Stimulated activated CD8-positive, alpha-beta memory T cell treated with anti-CD3 and anti-CD28 coated beads, Interleukin-12 subunit alpha, Interleukin-12 subunit beta, amount 100 ng/mL, for 1 hour (primary cell): ENCODE measurements around the gene IWS1.
"Not testable (repeated sequence)": the region's sequence is repeated elsewhere in the genome, so short reads cannot be mapped to it uniquely, and the experiment has no call there.

Experiments used
- DNase-seq: peaks from one replicate; pipeline ENCODE4 v3.0.0-alpha.2; 2020; ENCODE audit warnings: low read depth

Gene IWS1

DNA sequence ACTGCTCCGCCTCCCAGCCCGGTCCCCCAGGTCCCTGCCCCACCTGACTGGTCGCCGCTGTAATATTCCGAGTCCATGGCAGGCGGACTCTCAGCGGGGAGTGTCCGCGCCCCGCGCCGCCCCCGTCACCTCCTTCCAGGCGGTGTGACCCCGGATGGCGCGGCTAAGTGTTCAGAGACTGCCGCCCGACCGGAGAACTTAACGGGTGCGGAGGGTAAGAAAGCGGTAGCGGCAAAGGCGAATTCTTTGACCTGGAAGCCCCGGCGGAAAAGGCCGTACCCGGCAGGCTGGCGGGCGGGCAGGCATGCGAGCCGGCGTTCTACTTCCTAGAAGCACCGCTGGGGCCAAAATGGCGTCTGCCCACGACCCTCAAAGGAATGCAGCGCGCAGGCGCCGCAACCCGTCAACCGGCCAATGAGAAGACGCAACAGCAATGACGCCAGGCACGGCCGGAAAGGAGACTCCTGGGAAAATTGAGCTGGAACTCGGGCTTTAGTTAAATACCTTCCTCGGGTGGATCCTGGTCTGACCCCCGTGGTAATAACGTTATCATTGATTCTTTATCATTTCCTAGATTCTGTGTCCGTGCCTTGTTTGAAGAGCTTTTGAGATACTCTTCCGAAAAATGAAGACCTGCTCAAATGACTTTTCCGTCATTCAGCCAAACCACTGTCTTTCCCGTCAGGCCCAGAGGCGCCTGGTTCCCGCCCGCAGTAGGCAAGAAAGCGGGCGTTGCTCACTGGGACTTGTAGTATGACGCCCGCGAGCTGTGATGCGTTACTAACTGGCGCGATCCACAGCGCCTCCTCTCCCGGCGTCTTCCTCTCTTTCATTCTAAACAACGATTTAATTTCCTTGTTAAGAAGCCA lies at the start of gene IWS1:
Gene IWS1, minus strand, starts transcription at position 358 of the 869 bp plus-strand sequence. Its CDS starts 281 bp downstream, at position 77.
- peak; percentile 84 for DNase-seq

GRCh38 chr2:127575941-127576432 lies 49.7 kb upstream of the IWS1 start:
- DNase-seq, result no peak

DNA sequence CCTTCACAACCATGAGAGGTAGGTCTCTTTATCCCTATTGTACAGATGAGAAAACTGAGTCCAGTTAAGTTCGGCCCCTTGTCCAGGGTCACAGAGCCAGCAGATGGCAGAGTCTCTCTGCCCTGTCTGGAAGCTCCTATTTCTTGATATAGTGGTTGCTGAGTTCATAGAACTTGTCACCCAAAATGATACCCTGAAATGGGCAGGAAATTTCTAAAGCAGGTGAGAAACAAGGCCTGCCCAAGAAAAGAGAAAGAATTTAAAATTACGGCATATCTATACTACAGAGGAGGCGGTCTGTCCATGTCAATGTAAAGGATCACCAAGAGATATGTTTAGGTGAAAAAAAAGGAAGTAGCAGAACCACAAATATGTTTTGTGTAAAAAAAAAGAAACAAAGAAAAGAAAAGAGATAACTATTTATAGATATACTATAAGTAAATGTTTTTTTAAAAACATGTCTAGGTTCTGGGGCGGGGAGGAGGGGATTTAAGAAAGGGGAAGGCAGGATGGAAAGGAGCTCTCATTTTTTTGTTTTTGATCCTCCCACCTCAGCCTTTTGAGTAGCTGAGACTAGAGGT lies 49.0 kb upstream of the IWS1 start:
- no peak for DNase-seq

- DNase-seq, result no peak
Measured at GRCh38 chr2:127574656-127575055, 48.4 kb upstream of the IWS1 start.

DNA sequence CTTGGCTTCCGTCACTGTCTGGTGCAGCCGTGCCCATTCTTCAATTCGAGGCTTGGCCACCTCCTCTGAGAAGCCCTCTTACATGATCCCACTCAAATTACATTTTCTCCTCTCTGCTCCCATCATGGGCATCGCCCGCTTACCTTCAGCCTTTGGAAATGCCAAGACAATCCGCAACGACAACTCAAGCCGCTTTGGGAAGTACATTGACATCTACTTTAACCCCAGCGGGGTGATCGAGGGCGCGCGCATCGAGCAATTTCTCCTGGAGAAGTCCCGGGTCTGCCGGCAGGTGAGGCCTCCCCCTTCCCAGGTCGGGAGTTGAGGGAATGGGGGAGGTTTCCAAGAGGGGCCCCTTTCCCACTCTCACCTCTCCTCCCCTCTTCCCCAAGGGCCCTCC lies 47.5 kb upstream of the IWS1 start:
- no peak for DNase-seq

- DNase-seq, result no peak
Measured at GRCh38 chr2:127573298-127573697, 47.0 kb upstream of the IWS1 start.

GRCh38 chr2:127572841-127573240 lies 46.6 kb upstream of the IWS1 start:
- DNase-seq, result no peak

GRCh38 chr2:127572352-127572751 lies 46.1 kb upstream of the IWS1 start:
- DNase-seq, result not testable (repeated sequence)

- no peak for DNase-seq
Measured at GRCh38 chr2:127570282-127571250, 44.3 kb upstream of the IWS1 start.

- no peak for DNase-seq
Measured at GRCh38 chr2:127569666-127570065, 43.4 kb upstream of the IWS1 start.

GRCh38 chr2:127568128-127568527 lies 41.8 kb upstream of the IWS1 start:
- DNase-seq, result no peak

DNA sequence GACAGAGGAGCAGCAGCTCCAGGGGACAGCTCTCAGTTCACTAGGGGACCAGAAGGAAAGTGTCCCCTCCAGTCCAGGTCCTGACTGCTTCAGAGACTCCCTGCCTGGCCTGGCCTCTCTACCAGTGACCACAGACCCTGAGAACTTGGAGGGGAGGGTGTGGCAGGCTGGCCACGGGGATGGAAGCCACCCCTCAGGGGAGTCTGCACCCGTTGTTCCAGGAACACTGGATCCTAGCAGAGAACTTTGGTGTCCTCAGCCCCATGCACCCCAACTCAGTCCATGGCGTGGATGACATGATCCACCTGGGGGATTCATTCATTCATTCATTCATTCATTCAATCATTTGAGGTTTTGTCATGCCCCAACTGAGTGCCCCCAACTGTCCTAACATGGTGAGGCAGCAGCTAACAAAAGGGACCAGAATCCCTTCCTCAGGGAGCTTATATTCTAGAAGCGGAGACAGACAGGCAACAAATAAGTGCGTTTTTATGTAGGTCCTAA lies 41.1 kb upstream of the IWS1 start:
- DNase-seq, result no peak

DNA sequence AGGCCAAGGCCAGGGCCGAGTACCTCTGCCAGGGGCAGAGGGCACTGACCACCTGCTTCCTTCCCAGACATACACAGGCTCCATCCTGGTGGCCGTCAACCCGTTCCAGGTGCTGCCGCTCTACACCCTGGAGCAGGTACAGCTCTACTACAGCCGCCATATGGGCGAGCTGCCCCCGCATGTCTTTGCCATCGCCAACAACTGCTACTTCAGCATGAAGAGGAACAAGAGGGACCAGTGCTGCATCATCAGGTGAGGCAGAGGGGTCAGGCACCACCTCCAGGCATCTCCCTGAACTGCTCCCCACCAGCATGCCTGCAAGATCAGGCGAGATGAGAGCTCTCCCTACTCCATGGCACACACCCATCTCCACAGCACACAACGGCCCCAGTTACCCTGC lies 40.3 kb upstream of the IWS1 start:
- DNase-seq, result no peak

DNA sequence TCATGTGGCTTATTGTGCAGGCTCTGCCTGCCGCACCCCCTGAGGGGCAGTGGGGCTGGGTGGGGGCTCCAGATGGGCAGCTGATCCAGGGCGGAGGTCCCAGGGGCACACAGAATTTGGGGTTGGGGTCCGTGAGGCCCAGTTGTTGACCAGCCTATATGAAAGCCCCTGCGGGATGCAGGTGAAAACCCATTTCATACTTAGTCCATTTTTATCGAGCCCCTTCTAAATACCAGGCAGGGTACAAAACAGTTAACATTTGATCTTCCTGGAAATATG lies 39.8 kb upstream of the IWS1 start:
- DNase-seq, result no peak

DNA sequence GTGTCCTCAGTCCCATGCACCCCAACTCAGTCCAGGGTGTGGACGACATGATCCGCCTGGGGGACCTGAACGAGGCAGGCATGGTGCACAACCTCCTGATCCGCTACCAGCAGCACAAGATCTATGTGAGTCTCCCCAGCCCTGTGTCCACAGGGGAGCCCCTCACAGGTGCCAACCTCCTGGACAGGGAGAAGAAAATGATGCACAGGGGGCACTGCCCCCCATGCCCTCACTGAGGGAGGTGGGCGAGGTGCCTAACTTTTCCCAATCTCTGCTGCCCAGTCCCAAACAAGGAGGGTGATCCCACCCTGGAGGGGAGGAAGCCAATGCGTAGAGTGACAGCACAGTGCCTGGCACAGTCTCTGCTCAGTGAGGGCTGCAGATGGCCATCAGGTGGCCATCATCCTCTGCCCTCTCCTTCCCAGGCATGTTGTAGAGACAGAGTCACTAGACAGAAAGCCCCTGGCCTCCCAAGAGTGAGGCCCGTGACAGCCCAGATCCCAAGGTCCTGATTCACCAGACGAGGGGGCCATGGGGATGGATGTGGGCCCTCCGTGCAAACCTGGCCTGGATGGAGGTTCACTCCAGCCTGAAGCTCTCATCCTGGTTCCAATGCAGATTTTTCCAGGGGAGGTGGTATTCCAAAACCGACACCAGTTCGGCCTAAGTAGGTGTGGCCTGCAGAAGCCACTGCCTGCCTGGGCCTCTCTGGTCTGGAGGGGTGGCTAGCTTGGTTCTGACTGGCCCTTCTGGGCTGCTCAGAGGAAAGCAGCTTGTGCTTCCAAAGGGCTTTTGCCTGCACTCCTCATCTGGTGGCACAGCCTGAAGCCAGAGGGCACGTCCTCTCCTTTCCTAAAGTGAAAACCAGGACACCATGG lies 39.2 kb upstream of the IWS1 start:
- DNase-seq, result no peak

- no peak for DNase-seq
Measured at GRCh38 chr2:127564429-127565260, 38.4 kb upstream of the IWS1 start.

DNA sequence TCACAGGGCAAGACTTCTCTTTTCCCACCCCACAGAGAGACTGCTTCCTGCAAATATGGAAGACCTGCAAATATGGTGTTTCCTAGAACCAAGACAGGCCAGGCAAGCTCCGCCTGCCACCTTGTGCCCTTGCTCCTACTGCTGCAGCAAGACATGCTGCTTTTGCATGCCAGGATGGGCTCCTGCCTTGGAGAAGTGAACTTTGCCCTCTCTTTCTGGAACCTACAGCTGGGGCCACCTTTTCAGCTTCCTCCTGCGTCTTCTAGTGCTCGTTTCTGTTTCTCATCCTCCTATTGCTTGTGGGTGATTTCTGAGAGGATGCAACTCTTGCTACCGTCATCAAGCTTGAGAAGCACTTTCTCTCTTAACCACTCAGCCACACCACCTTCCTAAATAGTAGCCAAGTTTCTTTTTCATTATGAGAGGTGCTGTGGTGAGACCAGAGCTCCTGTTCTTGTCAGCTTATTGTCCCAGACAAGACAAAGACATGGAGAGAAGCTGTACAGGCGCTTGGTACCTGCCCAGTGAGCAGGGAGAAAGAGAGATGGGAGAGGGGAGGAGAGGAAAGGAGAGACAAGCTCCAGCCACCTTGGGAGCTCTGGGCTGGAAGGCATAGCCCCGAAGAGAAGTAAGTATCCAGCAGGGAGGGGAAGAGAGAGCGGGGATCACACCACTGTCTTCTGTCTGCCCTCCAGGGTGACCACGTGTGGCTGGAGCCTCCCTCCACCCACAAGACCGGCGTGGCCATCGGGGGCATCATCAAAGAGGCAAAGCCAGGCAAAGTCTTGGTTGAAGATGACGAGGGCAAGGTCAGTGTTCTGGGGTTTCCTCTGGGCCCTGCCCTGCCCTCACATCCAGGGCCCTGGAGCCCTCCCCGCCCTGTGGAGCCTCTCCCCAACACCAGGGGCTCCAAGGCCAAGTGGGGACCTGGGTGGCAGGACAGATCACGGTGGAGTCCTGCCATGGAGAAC lies 37.5 kb upstream of the IWS1 start:
- no peak for DNase-seq

DNA sequence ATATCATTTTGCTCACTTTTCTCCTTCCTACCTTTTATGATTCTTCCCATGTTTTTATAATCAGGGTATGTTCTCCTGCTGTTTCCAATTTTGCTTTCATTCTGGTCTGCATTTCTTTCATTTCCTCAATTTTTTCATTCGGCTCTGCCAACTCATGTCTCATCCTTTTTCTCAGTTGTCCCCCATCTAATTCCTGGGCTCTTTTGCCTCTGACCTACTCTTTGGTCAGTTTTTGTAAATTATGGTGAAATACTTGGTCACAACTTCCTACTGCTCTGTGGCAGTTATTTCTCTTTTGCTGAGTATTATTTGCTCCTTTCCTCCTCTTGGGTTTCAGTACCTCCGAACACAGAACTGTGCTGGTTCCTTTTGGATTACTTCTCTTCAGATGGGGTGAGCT lies 36.6 kb upstream of the IWS1 start:
- DNase-seq, result no peak

DNA sequence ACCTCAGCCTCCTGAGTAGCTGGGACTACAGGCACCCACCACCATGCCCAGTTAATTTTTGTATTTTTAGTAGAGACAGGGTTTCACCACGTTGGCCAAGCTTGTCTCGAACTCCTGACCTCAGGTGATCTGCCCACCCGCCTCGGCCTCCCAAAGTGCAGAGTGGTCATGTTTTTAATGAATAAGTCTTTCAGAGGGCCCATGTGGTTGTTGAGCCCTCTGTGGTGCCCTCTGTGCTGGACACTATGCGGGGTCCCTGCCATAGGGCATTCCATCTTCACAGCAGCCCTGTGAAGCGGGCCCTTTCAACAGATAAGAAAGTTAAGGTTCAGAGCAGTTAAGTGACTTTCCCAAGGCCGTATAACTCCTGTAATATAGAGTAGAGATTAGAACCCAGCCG lies 35.1 kb upstream of the IWS1 start:
- DNase-seq, result no peak
